Natural killer cell treated with Interleukin-12 subunit alpha and Interleukin-12 subunit beta and Interleukin-15 and Interleukin-18, amount 100 ng/mL, for 72 hours (primary cell): Measurements from ENCODE around the gene PDZD8. TPM values are rescaled to one million over a fixed set of nuclear protein-coding genes. Genes with fewer than 3 reads are reported as not detected.

Source experiments
- ATAC-seq, 2 donors: fragments of 150-1000 bp; cut with Tn5 transposase in 1 of 2; sonication (Bioruptor Pico), chemical (Tn5 transposase) in 1 of 2; 2 replicates each; pipeline ENCODE4 v1.10.0; 2021
- DNase-seq: peaks from one replicate; pipeline ENCODE4 v3.0.0; 2022; ENCODE audit warnings: low spot score
- H3K27ac Mint-ChIP-seq, 2 donors: 1 replicate in 1 of 2; 2 replicates in 1 of 2; pipeline ENCODE4 v1.8.0; 2022; ENCODE audit warnings: mixed read lengths in 2 of 2, mild to moderate bottlenecking in 1 of 2, moderate library complexity in 1 of 2
- H3K27me3 Mint-ChIP-seq, 2 donors: 1 replicate in 1 of 2; 2 replicates in 1 of 2; pipeline ENCODE4 v1.8.0; 2022; ENCODE audit warnings: mixed read lengths in 2 of 2
- H3K36me3 Mint-ChIP-seq: one replicate; pipeline ENCODE4 v1.8.0; 2022; ENCODE audit warnings: mixed read lengths
- H3K4me1 Mint-ChIP-seq, 2 donors: 1 replicate in 1 of 2; 2 replicates in 1 of 2; pipeline ENCODE4 v1.8.0; 2022; ENCODE audit warnings: low read depth in 2 of 2, mixed read lengths in 2 of 2, mild to moderate bottlenecking in 1 of 2
- H3K4me3 Mint-ChIP-seq: one replicate; pipeline ENCODE4 v1.8.0; 2022; ENCODE audit warnings: mixed read lengths
- H3K9me3 Mint-ChIP-seq: 2 replicates; pipeline ENCODE4 v1.8.0; 2022; ENCODE audit warnings: mixed read lengths
- total RNA-seq, 2 donors: library from RNA; stranded (reverse); gene quantifications; one replicate each; pipeline ENCODE4 v1.2.3, GENCODE V29; 2022

PDZD8 gene
- total RNA-seq, 2 donors from 2014 or later = 26.0 to 39.5 TPM

GRCh38 chr10:117410557-117410956 lies 35.3 kb upstream of the PDZD8 start:
- DNase-seq (no peak), ATAC-seq (no peak)
- Mint-ChIP-seq H3K27ac (no peak overlapping the region), H3K4me1 (no peaks in the 10 kb centered on the region), H3K27me3 (peaks cover 22 to 26% of the 10 kb centered on the region in 2 donors), H3K36me3 (no peaks in the 10 kb centered on the region), H3K9me3 (no peaks in the 10 kb centered on the region), H3K4me3 (no peak overlapping the region)

DNA sequence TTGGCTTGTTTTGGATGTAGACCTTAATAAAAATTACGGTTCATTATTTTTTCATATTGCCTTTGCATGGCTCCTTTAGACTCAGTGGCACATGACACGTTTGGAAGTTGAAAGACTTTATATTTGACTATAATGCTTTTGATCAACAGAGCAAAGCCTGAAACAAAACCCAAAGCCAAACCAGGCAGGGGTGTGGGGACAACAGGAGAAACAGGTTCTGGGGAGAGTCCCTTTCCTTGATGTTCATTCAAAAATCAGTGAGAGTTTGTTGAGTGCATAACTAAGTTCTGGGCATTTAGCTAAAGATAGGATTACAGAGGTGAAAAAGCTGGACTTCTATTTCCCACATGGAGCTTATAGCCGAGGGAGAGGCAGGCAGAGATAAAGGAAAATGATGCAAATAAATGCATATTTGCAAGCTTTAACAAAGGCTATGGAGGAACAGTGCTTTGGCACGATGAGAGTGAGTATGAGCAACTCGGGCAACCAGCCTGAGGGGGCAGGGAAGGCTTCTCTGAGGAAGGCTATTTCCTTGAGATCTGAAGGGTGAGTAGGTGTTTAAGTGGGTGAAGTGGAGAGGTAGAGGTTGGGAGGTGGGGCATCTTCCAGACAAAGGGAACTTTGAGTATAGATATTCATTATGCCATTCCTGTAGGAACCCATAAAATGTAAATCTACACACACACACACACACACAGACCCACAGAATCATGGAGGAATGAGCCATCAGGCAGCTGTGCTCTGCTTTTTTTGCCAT lies 34.5 kb upstream of the PDZD8 start:
- H3K4me1 Mint-ChIP-seq = no peaks in the 10 kb centered on the region
- H3K27me3 Mint-ChIP-seq = peaks cover 22 to 26% of the 10 kb centered on the region in 2 donors
- H3K4me3 Mint-ChIP-seq = no peak overlapping the region
- no peak overlapping the region for H3K27ac Mint-ChIP-seq
- ATAC-seq = no peak
- no peaks in the 10 kb centered on the region for H3K9me3 Mint-ChIP-seq
- H3K36me3 Mint-ChIP-seq = no peaks in the 10 kb centered on the region
- DNase-seq = no peak

DNA sequence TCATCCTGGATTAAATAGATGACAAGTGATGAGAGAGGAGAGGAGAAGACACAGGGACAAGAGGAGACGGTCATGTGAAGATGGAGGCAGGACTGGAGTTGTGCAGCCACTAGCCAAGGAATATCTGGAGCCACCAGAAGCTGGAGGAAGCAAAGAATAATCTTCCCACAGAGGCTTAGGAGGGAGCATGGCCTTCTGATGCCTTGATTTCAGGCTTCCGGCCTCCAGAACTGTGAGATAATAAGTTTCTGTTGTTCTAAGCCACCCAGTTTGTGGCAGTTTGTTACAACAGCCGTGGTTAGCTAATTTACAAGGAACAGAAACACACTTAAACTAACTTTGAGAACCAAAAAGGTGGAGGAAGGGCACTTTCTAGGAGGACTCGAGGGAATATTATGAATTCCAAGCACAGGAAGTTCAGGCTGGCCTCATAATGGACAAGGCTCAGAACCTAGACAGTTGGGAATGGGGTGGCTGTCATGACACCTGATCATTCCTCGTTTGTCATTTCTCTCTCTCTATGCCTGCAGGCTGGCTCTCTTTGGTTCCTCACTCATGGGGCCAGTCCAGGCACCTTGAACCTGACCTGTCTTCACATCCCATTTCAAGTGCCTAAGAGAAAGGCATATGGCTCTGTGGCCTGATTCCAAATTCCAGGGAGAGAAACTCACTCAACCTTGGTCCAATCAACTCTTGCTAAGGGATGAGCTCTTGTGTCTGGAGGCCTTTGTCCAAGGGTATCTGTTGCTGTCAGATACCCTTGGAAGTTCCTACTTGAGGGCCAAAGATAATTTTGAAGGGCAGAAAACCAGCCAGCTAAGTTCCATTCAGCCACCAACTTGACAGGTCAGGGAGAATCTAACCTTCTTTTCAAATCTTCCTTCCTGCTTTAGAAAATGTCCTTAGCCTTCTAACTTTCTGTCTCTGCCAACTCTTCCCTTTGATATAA lies 33.5 kb upstream of the PDZD8 start:
- Mint-ChIP-seq H3K36me3 (no peaks in the 10 kb centered on the region), H3K27ac (no peak overlapping the region), H3K4me1 (no peaks in the 10 kb centered on the region), H3K27me3 (peaks cover 16 to 26% of the 10 kb centered on the region in 2 donors), H3K9me3 (no peaks in the 10 kb centered on the region), H3K4me3 (no peak overlapping the region)
- ATAC-seq = no peak
- DNase-seq = no peak

DNA sequence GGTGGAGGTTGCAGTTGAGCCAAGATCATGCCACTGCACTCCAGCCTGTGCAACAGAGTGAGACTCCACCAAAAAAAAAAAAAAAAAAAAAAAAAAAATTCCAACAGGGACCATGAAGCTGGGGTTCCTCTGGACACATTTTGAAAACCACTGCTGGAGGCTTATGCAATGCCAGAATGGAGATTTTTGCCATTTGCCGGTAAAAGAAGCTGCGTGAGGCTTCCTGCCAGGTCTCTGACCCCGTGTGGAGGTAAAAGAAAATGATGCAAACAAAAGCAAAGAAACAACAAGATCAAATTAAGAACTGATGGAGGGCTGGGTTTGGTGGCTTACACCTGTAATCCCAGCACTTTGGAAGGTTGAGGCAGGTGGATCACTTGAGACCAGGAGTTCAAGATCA lies 30.5 kb upstream of the PDZD8 start:
- H3K9me3 Mint-ChIP-seq = no peaks in the 10 kb centered on the region
- no peak for ATAC-seq
- H3K27me3 Mint-ChIP-seq = peaks cover 19 to 25% of the 10 kb centered on the region in 2 donors
- no peaks in the 10 kb centered on the region for H3K4me1 Mint-ChIP-seq
- H3K4me3 Mint-ChIP-seq = no peak overlapping the region
- no peaks in the 10 kb centered on the region for H3K36me3 Mint-ChIP-seq
- H3K27ac Mint-ChIP-seq = no peak overlapping the region
- DNase-seq = no peak

DNA sequence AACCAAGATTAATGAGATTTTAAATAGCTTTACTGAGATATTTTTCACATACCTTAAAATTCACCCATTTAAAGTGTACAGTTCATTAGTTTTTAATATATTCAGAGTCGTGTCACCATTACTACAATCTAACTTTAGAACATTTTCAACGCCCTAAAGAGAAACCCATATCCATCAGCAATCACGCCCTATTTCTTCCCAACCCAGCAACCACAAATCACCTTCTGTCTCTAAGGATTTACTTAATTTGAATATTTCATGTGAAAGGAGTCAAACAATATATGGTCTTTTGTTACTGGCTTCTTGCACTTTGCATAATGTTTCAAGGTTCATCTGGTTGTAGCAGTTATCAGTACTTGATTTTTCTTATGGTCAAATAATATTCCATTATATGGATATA lies 25.1 kb upstream of the PDZD8 start:
- ATAC-seq (no peak), DNase-seq (no peak)
- Mint-ChIP-seq H3K27ac (no peak overlapping the region), H3K4me3 (no peak overlapping the region), H3K4me1 (no peaks in the 10 kb centered on the region), H3K27me3 (peaks cover 7 to 18% of the 10 kb centered on the region in 2 donors), H3K36me3 (no peaks in the 10 kb centered on the region), H3K9me3 (no peaks in the 10 kb centered on the region)

DNA sequence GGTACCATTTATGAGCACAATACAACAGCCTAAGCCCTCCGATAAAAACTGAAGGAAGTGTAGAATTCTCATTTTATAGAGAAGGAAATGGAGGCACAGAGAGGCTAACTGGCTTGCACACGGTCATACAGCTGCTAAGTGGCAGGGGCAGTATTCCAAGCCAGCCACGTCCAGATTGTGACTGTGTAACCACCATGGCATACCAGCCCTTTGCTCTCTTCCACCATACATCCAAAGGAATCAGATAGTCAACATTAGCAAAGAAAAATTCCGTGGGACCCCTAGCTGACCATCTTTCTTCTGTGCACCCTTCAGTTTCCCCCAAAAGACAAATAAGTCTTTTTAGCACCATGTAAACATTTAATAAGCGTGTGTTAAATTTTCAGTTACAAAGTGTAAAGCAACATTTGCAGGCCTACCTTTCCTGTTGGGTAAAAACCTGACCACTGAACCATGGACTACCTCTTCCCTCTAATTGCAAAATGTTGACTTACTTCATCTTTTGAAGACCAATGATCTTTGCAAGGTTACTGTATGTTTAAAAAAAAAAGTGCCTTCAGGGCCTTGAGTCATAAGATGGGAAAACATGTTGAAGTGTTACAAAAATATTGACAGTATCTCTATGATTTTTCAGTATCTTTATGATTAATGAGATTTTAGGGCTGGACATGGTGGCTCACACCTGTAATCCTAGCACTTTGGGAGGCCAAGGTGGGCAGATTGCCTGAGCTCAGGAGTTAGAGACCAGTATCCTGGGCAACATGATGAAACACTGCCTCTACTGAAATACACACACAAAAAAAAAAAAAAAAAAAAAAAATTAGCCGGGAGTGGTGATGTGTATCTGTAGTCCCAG lies 24.3 kb upstream of the PDZD8 start:
- Mint-ChIP-seq H3K4me1 (no peaks in the 10 kb centered on the region), H3K9me3 (no peaks in the 10 kb centered on the region), H3K36me3 (no peaks in the 10 kb centered on the region), H3K4me3 (no peak overlapping the region), H3K27ac (no peak overlapping the region), H3K27me3 (peaks cover 7 to 24% of the 10 kb centered on the region in 2 donors)
- DNase-seq = no peak
- no peak for ATAC-seq

DNA sequence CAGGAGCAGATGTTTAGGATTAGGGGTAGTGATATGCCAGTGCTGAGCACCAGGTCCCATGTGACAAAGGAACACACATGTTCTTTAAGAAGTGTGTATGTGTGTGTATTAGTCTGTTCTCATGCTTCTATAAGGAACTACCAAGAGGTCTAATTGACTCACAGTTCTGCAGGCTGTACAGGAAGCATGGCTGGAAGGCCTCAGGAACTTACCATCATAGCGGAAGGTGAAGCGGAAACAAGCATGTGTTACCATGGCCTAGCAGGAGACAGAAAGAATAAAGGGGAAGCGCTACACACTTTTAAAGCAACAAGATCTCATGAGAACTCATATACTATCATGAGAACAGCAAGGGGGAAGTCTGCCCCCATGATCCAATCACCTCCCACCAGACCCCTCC lies 22.8 kb upstream of the PDZD8 start:
- no peak overlapping the region for H3K27ac Mint-ChIP-seq
- H3K9me3 Mint-ChIP-seq = no peaks in the 10 kb centered on the region
- ATAC-seq = no peak

DNA sequence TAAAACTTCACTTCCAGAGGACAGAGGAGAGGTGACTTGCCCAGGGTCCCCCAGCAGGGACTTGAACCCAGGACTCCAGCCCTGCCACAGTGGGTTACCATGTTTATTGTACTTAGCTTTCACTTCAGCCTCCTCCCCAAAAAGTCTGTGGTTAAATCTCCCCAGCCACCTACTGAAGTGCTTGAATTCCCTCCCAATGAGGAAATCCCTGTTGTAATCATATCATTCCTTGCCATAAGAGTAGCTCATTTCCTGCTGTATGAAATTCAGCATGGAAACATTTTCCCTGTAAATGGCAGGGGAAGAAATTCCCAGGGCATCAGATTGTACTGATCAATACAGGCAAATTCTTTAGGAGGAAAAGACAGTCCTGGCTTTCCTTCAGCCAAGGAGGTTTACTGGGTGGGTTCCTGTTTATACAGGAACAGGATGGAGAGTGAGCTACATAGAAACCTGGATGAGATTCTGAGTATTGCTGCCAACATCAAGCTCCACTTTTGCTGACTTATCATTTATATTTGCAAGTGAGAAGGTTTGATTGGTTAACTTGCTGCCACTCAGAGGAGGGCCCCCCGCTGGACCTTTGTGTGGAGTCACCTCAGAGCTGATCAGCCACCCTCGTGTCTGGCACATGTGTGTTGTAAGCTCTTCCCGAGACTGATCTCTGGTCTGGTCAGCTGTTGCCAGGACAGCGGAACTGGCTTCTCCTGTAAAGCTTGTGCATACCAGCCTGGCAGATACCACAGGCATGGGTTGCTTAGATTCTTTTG lies 16.4 kb upstream of the PDZD8 start:
- H3K27me3 Mint-ChIP-seq = peaks cover 30 to 60% of the 10 kb centered on the region in 2 donors
- H3K4me3 Mint-ChIP-seq = no peak overlapping the region

More for the DNA sequence above, 22.8 kb upstream of the PDZD8 start:
- no peaks in the 10 kb centered on the region for H3K36me3 Mint-ChIP-seq
- H3K4me1 Mint-ChIP-seq = no peaks in the 10 kb centered on the region
- H3K27me3 Mint-ChIP-seq = peaks cover 10 to 31% of the 10 kb centered on the region in 2 donors
- H3K4me3 Mint-ChIP-seq = no peak overlapping the region
- DNase-seq = no peak

DNA sequence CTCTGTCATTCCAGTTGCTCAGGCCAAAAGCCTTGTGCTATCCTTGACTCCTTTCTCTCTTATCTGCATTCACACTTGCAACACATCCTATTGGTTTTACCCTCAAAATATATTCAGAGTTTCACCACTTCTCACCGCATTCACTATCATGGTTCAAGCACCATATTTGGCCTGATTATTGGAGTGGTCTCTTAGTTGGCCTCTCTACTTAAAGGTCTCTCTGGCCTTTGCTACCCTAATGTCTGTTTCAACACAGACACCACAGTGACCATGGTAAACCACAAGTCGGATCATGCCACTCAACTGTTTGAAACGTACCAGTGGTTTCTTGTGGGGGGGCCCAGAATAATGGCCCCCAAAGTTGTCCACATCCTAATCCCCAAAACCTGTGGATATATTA lies 15.2 kb upstream of the PDZD8 start:
- Mint-ChIP-seq H3K27me3 (peaks cover 36 to 69% of the 10 kb centered on the region in 2 donors), H3K27ac (no peak overlapping the region), H3K9me3 (no peaks in the 10 kb centered on the region), H3K4me3 (no peak overlapping the region), H3K36me3 (no peaks in the 10 kb centered on the region), H3K4me1 (no peaks in the 10 kb centered on the region)
- DNase-seq = no peak
- ATAC-seq = no peak

More for the DNA sequence above, 16.4 kb upstream of the PDZD8 start:
- DNase-seq = no peak
- no peak for ATAC-seq
- Mint-ChIP-seq H3K36me3 (no peaks in the 10 kb centered on the region), H3K4me1 (no peaks in the 10 kb centered on the region), H3K27ac (no peak overlapping the region), H3K9me3 (no peaks in the 10 kb centered on the region)

DNA sequence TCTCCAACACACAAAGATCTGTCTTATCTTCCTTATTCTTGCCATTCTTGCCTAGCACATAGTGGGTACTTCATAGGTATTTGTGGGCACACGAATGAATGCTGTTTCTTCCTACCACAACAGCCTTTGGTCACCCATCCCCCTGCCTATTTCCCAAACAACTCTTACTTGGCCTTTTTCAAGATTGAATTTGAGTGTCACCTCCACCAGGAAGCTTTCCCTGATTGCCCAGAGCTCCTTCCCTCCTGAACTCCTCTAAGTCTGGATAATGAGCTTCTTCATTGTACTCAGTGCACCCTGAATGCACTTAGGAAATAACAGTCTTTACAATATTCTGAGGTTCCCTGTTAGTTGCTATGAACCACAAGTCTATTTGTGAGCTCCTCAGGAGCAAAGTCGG lies 11.6 kb upstream of the PDZD8 start:
- DNase-seq = no peak
- H3K4me3 Mint-ChIP-seq = no peak overlapping the region
- H3K27ac Mint-ChIP-seq = no peak overlapping the region
- H3K9me3 Mint-ChIP-seq = no peaks in the 10 kb centered on the region
- no peaks in the 10 kb centered on the region for H3K36me3 Mint-ChIP-seq
- peaks cover 34 to 64% of the 10 kb centered on the region in 2 donors for H3K27me3 Mint-ChIP-seq
- no peak for ATAC-seq
- H3K4me1 Mint-ChIP-seq = no peaks in the 10 kb centered on the region

GRCh38 chr10:117382861-117383260 lies 7.6 kb upstream of the PDZD8 start:
- no peak for DNase-seq
- Mint-ChIP-seq H3K36me3 (no peaks in the 10 kb centered on the region), H3K27me3 (peaks cover 31 to 73% of the 10 kb centered on the region in 2 donors), H3K4me3 (no peak overlapping the region), H3K27ac (no peak overlapping the region), H3K4me1 (no peaks in the 10 kb centered on the region), H3K9me3 (no peaks in the 10 kb centered on the region)
- no peak for ATAC-seq

- peak; percentile 64 to 68 for ATAC-seq
- peak overlapping the region; percentile 75 to 76 for H3K27ac Mint-ChIP-seq
- H3K4me1 Mint-ChIP-seq = peaks cover 21 to 33% of the 10 kb centered on the region in 2 donors
- peaks cover under 1% of the 10 kb centered on the region for H3K36me3 Mint-ChIP-seq
- peaks cover 8 to 22% of the 10 kb centered on the region in 2 donors for H3K27me3 Mint-ChIP-seq
- H3K4me3 Mint-ChIP-seq = peak overlapping the region; percentile 92
- no peaks in the 10 kb centered on the region for H3K9me3 Mint-ChIP-seq
- peak; percentile 68 for DNase-seq
Observed at GRCh38 chr10:117374506-117375359, 507 bp downstream of the PDZD8 start.
